Measurements from ENCODE around the gene UBE2U.

DNA sequence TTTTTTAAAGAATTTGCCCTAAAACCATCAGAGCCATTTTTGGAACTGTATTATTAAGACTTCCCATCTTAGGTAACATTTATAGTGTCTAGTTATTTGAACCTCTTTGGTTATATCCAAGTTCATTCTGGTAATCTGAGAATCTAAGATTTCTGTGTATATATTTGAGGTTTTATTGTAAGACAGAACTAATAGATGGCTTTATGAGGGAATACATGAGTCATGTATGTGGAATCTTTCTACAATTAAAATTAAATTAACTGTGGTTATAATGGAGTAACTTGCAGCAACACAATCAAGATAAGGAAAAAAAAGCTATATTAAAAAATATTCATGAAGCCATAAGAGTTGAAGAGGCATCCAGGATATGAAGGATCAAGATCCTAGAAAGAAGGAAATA is 92.1 kb downstream of the UBE2U start:
- TF ChIP-seq CTCF (IDR thresholded peaks at IDR 0.05) (no peak), POLR2A (IDR thresholded peaks at IDR 0.05) (no peak)
